ENCODE data around the gene RFXANK.

The RFXANK gene

DNA sequence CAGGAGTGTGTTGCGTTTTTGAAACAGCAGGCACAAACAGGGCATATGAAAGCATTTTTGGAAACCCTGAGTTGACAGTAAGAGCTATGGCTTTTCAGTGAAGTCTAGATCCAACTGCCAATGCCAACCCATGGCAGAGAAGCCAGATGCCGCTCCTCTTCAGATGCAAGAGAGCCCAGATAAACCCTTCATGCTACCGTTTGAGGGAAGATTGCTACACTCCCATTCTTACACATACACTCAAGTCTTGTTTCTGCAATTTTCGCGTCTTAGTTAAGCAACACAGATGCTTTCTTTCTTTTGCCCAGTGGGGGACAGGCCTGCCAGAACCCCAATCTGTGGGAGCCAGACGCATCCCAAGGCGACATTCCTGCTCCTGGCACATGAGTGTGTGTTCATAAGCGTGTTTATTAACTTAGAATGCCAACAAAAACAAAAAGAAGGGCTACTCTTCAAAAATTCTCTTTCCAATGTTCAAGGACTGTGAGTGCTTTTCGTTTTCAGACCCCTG is 10.5 kb upstream of the RFXANK start:
- TF ChIP-seq CTCF (IDR thresholded peaks at IDR 0.05; ENCODE audit: extremely low read depth, insufficient read depth, missing control alignments): no peak
- in situ Hi-C loops (cut with MboI; ENCODE audit: low pct_unique_long_range_greater_than_20kb, low sequenced_read_pairs, unreplicated experiment): no loop called here
- DNase-seq (ENCODE audit: low spot score): no peak

DNA sequence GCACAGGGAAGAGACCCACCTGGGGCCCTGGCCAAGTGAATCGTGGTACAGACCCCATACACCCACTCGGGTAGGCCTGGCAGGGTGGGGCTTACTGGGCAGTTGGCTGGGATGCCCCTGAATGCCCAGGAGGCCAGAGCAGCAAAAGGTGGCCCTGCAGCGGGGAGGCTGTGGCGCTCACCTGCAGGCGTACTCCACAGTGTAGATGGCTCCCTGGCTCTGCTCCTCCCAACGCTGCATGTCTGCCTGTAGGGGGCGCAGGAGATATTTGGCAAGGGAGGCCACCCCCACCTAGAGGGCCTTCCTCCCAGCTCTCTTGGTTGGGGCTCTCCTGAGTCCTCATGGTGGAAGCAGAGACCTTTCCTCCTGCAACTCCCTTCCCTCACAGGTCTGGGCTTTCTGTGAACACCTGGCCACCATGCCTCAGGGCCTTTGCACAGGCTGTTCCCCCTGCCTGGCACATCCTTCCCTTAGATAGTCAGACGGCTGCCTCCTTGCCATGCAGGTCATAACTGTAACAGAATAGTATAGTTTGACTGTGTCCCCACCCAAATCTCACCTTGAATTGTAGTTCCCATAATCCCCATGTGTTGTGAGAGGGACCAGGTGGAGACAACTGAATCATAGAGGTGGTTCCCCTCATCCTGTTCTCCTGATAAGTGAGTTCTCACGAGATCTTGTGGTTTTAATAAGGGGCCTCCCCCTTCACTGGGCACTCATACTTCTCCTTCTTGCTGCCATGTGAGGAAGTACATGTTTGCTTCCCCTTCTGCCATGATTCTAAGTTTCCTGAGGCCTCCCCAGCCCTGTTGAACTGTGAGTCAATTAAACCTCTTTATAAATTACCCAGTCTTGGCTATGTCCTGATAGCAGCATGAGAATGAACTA is 6.0 kb upstream of the RFXANK start:
- no peak for DNase-seq (ENCODE audit: low spot score)
- TF ChIP-seq CTCF (IDR thresholded peaks at IDR 0.05; ENCODE audit: extremely low read depth, insufficient read depth, missing control alignments): peak; percentile 74
- in situ Hi-C loops (cut with MboI; ENCODE audit: low pct_unique_long_range_greater_than_20kb, low sequenced_read_pairs, unreplicated experiment): no loop called here

- in situ Hi-C loops (cut with MboI; ENCODE audit: low pct_unique_long_range_greater_than_20kb, low sequenced_read_pairs, unreplicated experiment): no loop called here
- DNase-seq (ENCODE audit: low spot score): no peak
- TF ChIP-seq CTCF (IDR thresholded peaks at IDR 0.05; ENCODE audit: extremely low read depth, insufficient read depth, missing control alignments): no peak
Observed at GRCh38 chr19:19186742-19187141, 5.3 kb upstream of the RFXANK start.

DNA sequence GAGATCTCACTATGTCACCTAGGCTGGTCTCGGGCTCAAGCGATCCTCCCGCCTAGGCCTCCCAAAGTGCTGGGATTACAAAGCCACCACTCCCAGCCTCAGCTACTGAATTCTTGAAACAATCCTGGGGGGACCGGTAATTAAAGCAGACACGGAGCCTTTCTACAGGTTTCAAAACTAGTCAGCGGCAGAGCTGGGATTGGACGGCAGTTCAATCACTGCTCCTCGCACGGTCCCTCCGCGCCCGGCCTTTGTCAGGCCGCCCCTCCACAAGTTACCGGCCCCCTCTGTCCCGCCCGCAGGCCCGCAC is 335 bp upstream of the RFXANK start:
- DNase-seq (ENCODE audit: low spot score): no peak
- no peak for TF ChIP-seq CTCF (IDR thresholded peaks at IDR 0.05; ENCODE audit: extremely low read depth, insufficient read depth, missing control alignments)
- in situ Hi-C loops (cut with MboI; ENCODE audit: low pct_unique_long_range_greater_than_20kb, low sequenced_read_pairs, unreplicated experiment): no loop called here

DNA sequence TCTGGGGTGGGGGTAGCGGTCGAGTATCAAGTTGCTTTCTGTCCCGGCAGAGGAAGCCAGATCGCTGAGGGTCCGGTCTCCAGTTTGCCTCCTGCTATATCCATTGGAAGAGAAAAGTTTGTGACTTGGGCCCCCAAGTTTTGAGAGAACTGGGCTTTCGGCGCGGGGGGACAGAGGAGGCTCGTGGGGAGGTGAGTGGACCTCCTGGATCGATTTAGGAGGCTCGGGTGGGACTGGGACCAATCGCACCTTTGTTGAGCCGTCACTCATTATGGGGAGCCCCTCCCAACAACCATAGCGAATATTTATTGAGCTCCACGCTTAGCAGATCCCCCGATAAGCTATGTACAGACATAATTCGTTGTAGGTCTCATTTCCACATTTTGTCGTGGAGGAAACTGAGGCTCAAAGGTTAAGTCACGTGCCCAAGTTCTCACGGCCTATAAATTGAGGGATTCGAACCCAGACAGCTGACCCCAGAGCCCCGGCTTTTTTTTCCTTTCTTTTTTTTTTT is 909 bp downstream of the RFXANK start:
- in situ Hi-C loops (cut with MboI; ENCODE audit: low pct_unique_long_range_greater_than_20kb, low sequenced_read_pairs, unreplicated experiment): no loop called here
- no peak for TF ChIP-seq CTCF (IDR thresholded peaks at IDR 0.05; ENCODE audit: extremely low read depth, insufficient read depth, missing control alignments)
- no peak for DNase-seq (ENCODE audit: low spot score)

- in situ Hi-C loops (cut with MboI; ENCODE audit: low pct_unique_long_range_greater_than_20kb, low sequenced_read_pairs, unreplicated experiment): no loop called here
- no peak for TF ChIP-seq CTCF (IDR thresholded peaks at IDR 0.05; ENCODE audit: extremely low read depth, insufficient read depth, missing control alignments)
- DNase-seq (ENCODE audit: low spot score): no peak
Observed at GRCh38 chr19:19193926-19194325, 1.9 kb downstream of the RFXANK start.

All from GM13977 (cell line).